Measurements from ENCODE around the gene RSAD2. TPM values are rescaled to one million over a fixed set of nuclear protein-coding genes. Genes with fewer than 3 reads are reported as not detected.

Gene RSAD2
- total RNA-seq, 1 experiment from 2014 or later, result not detected

GRCh38 chr2:6838673-6839319, 38.8 kb upstream of the RSAD2 start:
- ChIA-PET POLR2A (no interaction called here), CTCF (no interaction called here)
- H3K4me3 Mint-ChIP-seq, result no peak overlapping the region
- TF ChIP-seq ZNF138 (CRISPR knock-in tag; conservative IDR thresholded peaks at IDR 0.05), result no peak
- TF ChIP-seq, protein P1, sequence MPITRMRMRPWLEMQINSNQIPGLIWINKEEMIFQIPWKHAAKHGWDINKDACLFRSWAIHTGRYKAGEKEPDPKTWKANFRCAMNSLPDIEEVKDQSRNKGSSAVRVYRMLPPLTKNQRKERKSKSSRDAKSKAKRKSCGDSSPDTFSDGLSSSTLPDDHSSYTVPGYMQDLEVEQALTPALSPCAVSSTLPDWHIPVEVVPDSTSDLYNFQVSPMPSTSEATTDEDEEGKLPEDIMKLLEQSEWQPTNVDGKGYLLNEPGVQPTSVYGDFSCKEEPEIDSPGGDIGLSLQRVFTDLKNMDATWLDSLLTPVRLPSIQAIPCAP (CRISPR knock-in tag; IDR thresholded peaks at IDR 0.05), result no peak
- no peak for TF ChIP-seq ZBTB43 (CRISPR knock-in tag; IDR thresholded peaks at IDR 0.05)
- no peak overlapping the region for H3K27ac Mint-ChIP-seq
- no peaks in the 10 kb centered on the region for H3K4me1 Mint-ChIP-seq
- peaks cover 56% of the 10 kb centered on the region for H3K36me3 Mint-ChIP-seq
- H3K27me3 Mint-ChIP-seq (ENCODE audit: low read depth), result peaks cover 8% of the 10 kb centered on the region
- peaks cover 93% of the 10 kb centered on the region for H3K9me3 Mint-ChIP-seq
- ATAC-seq, result no peak
- DNase-seq (ENCODE audit: low spot score), result no peak

DNA sequence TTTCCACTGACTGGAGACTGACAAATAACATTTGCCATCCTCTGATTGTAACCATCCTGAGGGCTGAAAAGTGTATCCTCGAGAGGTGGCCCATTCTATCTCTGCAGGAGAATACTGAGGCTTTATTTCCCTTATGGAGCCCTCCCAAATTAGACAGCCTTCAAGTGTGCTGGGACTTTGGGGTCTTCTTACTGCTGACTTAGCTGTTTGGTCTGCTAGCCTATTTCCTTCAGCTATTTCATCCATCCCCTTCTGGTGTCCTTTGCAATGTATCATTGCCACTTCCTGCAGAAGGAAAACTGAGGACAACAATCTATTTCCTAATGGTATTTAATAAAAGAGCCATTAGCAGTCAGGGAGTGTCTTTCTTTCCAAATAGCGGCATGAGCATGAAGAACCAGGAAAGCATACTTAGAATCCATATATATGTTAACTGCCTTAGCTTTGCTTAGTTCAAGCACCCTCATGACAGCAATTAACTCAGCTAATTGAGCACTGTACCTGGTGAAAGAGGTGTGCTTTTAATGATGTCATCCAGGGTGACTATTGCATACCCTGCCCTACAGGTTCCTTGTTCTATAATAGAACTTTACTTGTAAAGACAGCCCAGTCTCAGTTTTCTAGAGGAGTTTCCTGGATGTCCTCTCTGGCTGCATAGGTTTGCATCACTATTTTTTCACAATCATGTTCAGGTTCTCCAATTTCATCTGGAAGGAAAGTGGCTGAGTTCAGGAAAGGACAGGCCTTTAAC, 35.9 kb upstream of the RSAD2 start:
- ATAC-seq (no peak), DNase-seq (ENCODE audit: low spot score) (no peak)
- no peak overlapping the region for H3K27ac Mint-ChIP-seq
- H3K36me3 Mint-ChIP-seq, result peaks cover 65% of the 10 kb centered on the region
- no peak overlapping the region for H3K4me3 Mint-ChIP-seq
- H3K4me1 Mint-ChIP-seq, result no peaks in the 10 kb centered on the region
- peaks cover 94% of the 10 kb centered on the region for H3K9me3 Mint-ChIP-seq
- ChIA-PET CTCF (no interaction called here), POLR2A (no interaction called here)
- peaks cover 12% of the 10 kb centered on the region for H3K27me3 Mint-ChIP-seq (ENCODE audit: low read depth)
- TF ChIP-seq MLX (CRISPR knock-in tag; IDR thresholded peaks at IDR 0.05) (no peak), CBFB (CRISPR knock-in tag; IDR thresholded peaks at IDR 0.05; ENCODE audit: low read depth) (no peak), TP53 (CRISPR knock-in tag; IDR thresholded peaks at IDR 0.05) (no peak), NFE2L1 (CRISPR knock-in tag; IDR thresholded peaks at IDR 0.05) (no peak), USF1 (CRISPR knock-in tag; IDR thresholded peaks at IDR 0.05) (no peak), NR3C1 (CRISPR knock-in tag; conservative IDR thresholded peaks at IDR 0.05; ENCODE audit: low read depth) (no peak), ZNF671 (CRISPR knock-in tag; IDR thresholded peaks at IDR 0.05) (no peak), ZNF232 (CRISPR knock-in tag; IDR thresholded peaks at IDR 0.05) (no peak)
- TF ChIP-seq, protein P2, sequence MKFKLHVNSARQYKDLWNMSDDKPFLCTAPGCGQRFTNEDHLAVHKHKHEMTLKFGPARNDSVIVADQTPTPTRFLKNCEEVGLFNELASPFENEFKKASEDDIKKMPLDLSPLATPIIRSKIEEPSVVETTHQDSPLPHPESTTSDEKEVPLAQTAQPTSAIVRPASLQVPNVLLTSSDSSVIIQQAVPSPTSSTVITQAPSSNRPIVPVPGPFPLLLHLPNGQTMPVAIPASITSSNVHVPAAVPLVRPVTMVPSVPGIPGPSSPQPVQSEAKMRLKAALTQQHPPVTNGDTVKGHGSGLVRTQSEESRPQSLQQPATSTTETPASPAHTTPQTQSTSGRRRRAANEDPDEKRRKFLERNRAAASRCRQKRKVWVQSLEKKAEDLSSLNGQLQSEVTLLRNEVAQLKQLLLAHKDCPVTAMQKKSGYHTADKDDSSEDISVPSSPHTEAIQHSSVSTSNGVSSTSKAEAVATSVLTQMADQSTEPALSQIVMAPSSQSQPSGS (CRISPR knock-in tag; IDR thresholded peaks at IDR 0.05; ENCODE audit: borderline replicate concordance, low read depth), result no peak
- TF ChIP-seq, protein P3, sequence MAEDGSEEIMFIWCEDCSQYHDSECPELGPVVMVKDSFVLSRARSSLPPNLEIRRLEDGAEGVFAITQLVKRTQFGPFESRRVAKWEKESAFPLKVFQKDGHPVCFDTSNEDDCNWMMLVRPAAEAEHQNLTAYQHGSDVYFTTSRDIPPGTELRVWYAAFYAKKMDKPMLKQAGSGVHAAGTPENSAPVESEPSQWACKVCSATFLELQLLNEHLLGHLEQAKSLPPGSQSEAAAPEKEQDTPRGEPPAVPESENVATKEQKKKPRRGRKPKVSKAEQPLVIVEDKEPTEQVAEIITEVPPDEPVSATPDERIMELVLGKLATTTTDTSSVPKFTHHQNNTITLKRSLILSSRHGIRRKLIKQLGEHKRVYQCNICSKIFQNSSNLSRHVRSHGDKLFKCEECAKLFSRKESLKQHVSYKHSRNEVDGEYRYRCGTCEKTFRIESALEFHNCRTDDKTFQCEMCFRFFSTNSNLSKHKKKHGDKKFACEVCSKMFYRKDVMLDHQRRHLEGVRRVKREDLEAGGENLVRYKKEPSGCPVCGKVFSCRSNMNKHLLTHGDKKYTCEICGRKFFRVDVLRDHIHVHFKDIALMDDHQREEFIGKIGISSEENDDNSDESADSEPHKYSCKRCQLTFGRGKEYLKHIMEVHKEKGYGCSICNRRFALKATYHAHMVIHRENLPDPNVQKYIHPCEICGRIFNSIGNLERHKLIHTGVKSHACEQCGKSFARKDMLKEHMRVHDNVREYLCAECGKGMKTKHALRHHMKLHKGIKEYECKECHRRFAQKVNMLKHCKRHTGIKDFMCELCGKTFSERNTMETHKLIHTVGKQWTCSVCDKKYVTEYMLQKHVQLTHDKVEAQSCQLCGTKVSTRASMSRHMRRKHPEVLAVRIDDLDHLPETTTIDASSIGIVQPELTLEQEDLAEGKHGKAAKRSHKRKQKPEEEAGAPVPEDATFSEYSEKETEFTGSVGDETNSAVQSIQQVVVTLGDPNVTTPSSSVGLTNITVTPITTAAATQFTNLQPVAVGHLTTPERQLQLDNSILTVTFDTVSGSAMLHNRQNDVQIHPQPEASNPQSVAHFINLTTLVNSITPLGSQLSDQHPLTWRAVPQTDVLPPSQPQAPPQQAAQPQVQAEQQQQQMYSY (CRISPR knock-in tag; IDR thresholded peaks at IDR 0.05), result no peak
- TF ChIP-seq, protein P4, sequence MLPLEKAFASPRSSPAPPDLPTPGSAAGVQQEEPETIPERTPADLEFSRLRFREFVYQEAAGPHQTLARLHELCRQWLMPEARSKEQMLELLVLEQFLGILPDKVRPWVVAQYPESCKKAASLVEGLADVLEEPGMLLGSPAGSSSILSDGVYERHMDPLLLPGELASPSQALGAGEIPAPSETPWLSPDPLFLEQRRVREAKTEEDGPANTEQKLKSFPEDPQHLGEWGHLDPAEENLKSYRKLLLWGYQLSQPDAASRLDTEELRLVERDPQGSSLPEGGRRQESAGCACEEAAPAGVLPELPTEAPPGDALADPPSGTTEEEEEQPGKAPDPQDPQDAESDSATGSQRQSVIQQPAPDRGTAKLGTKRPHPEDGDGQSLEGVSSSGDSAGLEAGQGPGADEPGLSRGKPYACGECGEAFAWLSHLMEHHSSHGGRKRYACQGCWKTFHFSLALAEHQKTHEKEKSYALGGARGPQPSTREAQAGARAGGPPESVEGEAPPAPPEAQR (CRISPR knock-in tag; IDR thresholded peaks at IDR 0.05), result no peak

Measured in WTC11 (cell line).